ENCODE results near the gene PHF2.
A peak's percentile ranks its signal among the peaks of the same experiment; 100 is the strongest.

Gene PHF2

DNA sequence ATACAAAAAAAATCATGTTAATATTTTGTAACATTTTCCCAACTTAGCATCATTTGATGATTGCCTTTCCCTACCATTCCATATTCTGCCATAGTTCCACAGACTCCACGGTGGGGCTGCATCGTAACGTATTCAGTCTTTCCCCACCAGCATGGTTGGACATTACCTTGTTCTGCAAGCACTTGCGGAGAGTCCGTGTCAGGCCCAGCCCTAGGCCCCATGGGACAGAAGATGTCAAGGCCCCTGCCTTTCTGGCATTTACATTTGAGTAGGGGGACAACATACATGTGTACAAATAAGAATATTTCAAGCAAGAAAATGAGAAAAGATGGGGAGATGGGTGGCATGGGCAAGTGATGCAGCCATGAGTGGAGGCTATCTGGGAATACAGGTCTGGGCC, 8.2 kb upstream of the PHF2 start:
- no peak for DNase-seq (ENCODE audit: low read depth)

DNA sequence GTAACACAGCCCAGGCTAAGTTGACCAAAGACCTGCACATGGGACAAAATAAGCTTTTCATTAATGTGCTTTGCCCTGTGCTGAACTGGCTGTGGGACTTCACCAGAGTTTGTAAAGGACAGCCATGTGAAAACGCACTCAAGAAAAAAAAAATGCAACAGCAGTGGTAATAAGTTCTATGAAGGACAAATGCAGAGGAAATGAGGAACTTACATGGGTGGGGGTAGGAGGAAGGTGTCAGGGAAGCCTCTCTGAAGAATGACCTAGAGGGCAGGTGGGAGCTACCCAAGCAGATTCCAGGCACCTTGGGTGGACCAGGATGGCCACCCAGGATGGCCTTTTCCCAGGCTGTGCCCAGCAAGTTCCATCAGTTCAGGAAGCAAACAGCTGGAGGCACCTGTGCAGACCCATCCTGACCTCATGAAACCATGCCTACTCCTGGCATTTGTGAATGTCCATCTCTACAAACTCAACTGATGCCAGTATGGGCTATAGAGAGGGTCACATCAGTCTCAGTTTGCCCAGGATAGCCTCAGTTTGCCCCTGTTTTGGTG, 6.7 kb upstream of the PHF2 start:
- no peak for DNase-seq (ENCODE audit: low read depth)

DNA sequence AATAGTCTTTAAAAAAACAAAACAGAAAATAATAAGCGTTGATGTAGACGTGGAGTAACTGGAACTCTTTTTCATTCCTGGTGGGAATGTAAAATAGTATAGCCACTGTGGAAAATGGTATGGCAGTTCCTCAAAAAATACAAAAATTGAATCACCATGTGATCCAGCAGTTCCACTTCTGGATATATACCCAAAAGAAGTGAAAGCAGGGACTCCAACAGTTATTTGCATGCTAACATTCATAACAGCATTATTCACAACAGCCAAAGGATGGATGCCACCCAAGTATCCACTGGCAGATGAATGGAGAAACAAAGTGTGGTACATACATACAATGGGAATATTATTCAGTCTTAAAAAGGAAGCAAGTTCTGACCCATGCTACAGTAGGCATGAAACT, 4.2 kb upstream of the PHF2 start:
- no peak for DNase-seq (ENCODE audit: low read depth)

DNA sequence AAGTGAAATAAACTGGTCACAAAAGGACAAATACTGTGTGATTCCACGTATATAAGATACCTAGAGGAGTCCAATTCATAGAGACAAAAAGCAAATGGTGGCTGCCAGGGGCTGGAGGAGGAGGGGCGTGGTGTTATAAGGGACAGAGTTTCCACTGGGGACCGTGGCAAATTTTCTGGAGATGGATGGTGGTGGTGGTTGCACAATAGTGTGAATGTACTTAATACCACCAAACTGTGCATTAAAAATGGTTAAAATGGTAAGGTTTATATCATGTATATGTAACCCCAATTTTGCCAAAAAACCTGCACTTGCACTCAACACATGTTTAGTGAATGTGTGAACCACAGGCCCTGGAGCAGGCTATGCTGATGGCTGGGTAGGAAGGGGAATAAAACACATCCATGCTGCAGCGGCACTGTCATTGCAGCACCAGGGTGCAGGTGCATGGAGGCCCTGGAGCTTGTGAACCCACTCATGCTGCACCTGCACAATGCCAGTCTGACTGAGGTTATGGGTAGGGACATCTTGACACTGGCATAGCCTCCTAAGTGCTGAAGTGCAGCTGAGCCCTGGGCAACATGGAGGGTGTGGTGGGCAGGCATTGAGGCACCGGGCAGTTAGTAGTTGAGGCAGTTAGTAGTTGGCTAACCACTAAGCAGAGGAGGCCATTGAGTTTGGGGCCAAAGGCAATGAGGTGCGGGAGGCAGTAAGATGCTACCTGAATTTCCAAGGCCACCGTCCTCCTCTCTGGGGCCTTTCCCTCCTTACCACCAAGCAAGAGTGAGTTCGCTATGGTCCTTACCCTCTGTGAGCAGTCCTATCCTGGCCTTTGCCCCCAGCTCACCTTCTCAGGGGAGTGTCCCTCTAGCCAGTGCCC, 3.5 kb upstream of the PHF2 start:
- no peak for DNase-seq (ENCODE audit: low read depth)

DNA sequence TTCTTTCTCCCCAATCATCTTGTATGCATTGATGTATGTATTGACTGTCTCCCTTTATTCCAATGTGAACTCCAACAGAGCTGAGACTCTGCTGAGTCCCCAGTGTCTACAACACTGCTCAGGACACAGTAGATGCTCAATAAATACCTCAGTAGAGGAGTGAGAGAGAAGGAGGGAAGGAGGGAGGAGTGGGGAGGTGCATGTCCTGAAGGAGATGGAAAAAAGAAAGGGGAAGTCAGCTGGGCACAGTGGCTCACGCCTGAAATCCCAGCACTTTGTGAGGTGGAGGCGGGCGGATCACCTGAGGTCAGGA, 2.9 kb upstream of the PHF2 start:
- DNase-seq (ENCODE audit: low read depth): no peak

DNA sequence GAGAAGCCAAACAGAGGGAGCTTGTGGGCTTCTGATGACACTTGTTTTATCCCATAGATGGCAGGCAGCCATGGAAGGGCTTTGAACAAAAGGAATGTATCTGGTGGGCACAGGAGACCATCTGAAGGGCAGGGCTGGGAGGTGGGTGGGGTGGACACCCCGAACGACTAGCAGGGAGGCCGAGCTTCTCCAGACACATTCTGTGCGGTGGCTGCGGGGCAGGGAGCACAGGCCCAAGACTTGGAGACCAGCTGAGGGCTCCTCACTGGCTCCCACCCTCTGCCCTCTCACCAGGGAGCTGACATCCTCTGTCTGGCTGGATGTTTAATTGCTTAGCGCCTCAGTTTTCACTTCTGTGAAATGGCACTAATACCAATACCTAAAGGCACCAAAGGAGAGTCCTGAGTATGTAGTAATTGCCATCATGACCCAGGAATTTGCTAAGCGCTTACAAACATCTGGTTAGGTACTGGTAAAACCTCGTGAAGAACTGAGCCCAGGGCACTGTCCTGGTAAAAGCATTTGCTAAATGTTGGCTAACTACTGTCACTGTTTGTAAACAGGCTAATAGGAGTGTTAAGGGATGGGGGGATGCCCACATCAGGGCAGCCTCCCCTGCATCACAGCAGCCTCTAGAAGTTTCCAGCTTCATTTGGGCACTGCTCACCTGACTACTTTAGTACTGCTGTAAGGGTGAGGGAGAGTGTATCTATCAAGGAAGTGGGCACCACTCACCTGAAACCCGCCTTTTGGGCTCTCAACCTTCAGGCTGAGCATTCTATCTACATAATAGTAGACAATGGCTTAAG, 2.1 kb upstream of the PHF2 start:
- no peak for DNase-seq (ENCODE audit: low read depth)

DNA sequence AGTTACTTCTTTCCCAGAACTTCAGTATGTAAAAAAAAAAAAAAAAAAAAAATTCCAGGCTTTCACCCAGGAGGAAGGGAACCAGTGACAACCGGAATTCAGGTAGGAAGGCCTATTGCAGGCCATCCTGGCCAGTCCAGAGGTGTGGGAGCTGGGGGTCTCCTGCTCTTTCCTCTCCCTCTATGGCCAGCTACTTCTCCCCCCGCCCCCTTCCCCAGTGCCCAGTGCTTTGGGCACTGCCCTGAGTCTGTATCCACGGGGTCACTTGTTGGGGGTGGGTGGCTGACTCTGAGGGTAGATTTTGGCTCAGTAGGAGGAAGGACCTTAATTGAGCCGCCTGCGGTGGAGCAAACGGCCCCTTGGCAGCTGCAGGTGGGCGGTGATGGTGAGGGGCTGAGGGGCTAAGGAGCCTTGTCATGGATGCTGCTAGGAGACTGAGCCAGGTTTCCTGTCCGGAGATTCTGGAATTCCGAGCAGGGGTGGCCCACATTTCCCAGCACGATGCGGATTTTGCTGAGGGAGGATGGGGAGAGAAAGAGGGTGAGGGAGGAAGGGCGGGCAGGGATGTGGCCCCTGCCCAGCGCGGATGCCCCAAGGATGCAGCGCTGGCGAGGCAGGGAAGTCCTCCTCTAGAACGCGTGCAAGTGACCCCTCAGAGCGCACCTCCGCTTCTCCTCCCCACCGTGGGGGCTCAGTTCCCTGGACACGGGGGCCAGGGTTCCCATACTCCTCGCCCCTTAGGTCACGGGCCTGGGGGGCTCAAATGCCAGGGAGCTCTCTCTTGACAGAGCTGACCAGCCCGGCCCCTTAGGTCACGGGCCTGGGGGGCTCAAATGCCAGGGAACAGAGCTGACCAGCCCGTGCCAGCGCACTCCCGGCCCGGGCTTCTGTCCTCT, 1.2 kb upstream of the PHF2 start:
- DNase-seq (ENCODE audit: low read depth): no peak

DNA sequence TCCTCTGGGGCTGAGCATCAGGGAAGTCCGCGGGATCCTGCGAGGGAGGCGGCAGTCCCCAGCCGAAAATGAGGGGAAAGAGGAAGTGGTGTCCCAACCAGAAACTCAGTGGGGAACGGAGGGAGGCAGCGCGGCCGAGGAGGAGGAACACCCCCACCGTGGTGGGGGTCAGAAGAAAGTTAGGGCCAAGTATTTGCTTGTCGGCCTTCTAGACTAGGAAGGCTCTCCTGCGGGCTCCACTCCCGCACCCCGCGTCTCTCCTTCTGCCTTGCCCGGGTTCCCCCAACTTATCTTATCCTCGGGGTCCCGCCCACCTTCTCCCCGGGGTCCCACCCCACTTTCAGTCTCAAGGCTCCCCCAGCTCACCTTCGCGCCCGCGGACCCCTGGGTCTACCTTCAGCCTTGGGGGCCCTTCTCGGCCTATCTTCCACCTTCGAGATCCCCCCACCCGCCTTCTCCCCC, 557 bp upstream of the PHF2 start:
- DNase-seq (ENCODE audit: low read depth): peak; percentile 20

DNA sequence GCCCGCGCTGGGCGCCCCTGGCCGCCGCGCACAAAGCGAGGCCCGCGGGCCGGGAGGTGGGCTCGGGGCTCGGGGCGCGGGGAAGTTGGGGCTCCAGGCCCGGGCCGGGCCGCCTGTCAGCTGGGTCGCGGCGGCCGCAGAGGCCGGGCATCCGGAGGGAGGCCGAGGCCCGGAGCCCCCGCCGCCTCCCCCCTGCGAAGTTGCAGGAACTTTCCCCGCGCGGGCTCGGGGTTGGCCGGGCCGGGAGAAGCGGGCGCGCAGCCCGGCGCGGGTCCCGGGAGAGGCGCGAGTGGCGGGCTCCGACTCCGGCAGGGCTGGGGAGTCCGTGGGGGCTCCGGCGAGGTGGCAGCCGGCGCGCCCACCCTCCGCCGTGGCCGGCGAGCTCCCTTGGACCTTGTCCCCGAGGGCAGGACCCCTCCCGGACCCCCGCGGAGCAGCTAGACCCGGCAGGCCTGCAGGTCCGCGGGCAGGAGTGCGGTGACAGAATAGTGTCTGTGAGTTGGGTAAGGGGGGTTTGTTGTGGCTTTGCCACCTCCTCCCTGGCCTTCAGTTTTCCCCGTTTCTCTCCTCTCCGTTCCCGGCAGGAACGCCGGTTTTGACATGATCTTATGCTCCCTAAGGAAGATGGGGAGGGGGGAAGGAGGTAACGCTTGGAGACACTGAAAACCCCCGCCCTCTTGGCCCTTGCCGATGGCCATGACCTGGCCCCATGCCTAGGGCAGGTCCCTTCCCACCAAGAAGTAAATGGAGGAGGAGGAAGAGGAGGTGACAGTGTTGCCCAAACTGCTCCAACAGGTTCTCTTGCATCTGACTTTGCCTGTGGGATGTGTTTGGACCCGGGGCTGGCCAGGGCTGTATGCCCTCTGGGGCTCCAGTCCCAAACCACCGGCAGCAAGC, 942 bp downstream of the PHF2 start:
- DNase-seq (ENCODE audit: low read depth): no peak

DNA sequence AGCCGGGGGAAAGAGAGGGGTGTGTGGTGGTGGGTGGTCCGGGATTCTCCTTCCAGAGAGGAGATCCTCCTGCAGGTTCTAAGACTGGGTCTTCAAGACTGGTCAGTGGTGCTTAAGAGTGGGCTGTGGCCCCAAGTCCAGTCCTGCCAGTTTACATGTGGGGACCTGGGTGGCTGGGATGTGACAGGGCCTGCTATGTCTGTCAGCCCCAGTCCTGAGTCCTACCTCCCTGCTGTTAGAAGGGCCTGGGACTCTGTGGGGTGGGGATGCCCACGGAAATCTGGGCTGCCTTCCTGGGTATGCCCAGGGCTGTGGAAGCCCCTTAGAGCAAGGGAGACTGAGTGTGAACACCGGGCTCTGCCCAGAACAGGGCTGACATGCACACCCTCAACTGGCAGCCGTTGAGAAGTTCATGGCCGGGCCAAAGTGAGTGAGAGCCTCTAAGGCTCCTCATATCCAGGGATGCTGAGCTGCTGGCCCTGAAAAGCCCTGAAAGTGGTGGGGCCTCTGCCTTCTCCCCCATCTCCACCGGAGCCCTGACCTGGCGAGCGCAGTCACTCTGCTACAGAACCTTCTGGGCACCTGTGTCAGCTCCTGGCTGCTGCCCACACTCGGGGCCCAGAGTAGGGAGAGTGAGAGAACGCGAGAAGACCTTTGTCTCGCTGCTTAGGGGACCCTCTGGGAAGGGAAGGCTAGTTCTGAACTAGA, 1.7 kb downstream of the PHF2 start:
- DNase-seq (ENCODE audit: low read depth): no peak

DNA sequence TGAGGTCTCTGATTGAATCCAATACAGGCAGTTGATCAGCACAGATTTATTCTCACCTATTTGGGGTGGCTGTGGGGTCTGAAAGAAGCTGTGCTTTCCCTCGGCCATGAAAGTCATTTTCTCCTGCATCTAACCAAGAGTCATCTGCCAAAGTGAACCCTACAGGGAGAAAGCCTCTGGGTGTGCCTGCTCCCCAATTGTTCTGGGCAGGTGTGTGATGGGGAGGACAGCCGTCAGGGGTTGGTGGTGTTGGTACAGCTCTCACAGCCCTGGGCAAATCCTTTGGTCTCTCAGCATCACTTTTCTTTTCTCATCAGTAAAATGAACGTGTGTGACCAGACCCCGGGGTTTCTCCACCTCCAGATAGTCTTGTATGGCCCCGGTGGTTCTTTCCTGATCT, 2.5 kb downstream of the PHF2 start:
- no peak for DNase-seq (ENCODE audit: low read depth)

DNA sequence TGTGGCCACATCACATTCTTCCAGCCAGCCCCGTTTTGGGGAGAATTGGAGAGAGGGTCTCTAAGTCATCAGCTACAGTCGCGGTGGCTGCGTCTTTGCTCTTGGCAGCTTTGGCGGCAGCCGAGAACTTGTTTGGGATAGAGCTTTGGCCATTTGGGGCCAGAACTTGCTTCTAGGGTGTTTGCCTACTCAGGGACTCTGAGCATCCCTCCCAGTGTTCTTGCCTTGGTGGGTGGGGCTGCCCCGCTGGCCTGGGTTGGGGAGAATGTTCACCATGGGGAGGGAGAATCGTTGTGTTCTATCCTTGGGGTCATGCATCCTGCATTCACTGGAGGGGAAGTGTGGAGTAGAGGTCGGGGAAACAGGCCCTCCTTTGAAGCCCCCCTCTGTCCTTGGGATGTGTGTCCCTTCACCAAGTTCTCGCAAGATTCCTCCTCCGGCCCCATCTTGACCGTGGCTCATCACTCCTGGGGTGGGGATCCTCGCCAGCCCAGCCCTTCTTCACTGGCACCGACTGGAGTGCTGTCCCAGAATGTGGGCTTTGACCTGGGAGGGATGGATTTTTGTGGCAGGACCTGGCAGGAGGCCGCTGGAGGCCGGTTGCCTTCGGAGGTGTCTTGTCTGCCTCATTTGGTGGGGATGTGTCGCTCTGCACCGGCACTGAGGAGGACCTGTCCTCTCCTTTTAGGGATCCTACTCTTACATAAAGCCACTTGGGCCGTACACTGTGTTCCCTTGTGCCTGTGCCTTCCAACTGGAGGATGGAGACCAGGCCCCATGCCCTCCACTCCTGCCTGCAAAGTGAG, 3.5 kb downstream of the PHF2 start:
- no peak for DNase-seq (ENCODE audit: low read depth)

DNA sequence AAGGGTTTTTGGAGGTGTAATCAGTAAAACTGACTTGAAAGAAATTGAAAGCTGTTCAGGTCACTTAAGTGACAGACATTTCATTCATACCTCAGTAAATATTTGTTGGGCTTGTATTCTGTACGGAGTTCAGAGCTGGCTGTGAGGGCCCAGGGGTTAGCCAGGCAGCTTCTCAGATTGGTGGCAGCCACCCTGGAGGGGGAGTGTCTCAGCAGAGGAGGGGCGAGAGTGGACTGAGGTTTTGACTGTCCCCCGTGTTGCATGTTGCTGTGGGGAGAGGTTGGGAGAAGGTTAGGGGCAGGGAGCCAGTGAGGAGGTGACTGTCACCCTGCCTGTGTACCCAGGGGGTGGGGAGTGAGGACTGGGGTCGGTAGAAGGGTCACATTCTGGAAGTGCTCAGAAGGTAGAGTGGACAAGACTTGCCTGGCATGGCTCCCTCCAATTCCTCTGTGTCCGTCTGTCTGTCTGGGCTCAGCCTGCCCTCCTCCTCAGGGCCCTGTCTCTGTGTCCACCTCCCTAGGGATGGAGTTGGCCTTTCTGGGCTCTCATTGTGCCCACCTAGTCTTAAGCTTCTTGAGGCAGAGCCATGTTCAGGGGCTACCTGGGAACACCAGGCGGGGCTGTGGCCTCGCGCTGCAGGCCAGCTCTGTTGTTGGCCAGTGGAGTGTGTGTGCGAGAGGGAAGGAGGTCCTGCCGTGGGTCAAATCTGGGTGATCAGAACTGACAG, 4.4 kb downstream of the PHF2 start:
- DNase-seq (ENCODE audit: low read depth): no peak

DNA sequence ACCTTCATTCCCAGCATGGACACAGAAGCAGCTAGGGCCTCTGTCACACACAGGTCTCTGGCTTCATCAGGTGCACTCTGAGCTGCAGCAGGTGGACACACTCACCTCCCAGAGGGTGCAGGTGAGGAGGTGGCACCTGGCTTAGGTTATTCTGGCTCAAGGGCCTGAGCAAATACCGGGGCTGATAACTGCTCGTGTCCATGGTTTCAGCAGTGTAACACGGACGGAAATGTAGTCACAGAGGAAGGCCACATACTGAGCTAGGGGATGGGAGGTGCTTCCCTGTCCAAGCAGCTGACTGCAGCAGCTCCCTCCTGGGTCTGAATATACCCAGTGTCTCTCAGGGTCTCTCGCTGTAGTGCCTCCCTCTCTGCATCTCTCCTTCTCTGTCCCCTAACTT, 5.7 kb downstream of the PHF2 start:
- no peak for DNase-seq (ENCODE audit: low read depth)

DNA sequence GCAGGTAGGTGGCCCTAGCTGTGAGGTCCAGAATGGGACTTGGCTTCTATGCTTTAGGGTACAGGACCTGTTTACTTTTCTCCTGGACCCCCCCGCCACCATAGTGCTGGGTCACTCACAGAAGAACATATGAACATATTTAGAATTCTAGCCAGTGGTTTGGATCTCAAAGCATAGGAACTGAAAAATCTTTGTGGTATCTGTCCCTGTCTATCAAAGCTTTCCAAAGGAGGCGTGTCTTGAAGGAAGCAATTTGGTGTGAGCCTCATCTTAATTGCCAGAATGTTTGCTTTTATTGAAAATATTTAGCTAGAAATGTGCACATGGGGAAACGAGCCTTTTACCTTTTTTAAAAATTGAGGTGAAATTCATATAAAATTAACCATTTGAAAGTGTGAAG, 6.2 kb downstream of the PHF2 start:
- DNase-seq (ENCODE audit: low read depth): no peak

DNA sequence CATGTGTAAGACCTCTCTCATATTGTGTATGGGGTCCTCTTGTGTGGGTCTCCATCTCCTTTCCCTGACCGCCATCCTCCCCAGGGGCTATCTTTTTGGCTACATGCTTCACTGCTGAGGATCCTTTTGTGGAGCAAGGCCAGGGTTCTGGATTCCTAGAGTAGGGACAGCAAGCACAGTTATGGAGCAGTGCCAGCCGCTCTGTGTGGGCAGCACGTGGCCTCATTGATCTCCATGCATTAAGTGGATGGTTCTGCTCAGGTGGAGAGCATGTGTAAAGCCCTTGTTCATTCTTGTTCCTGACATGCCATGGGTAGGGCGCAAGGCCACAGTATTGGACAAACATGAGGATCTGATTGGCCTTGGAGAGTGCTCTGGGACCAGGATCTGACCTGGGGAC, 8.9 kb downstream of the PHF2 start:
- no peak for DNase-seq (ENCODE audit: low read depth)

DNA sequence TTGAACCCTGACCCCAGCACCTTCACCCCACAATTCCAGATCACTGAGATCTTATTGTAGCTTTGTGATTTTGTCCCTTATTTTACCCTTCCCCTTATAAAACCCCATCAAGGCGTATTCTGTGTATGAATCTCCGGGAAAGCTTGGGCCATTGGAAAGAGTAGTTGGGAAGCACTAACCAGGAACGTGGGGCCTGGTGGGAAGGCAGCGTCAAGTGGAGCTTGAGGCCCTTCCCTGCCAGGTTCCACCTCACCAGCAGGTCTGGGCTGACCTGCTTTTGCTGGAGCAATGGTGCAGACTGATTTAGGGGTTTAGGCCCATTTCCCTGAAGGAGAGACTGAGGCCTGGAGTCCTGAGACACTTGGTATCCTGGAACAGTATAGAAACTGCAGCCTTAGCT, 9.3 kb downstream of the PHF2 start:
- DNase-seq (ENCODE audit: low read depth): no peak

DNA sequence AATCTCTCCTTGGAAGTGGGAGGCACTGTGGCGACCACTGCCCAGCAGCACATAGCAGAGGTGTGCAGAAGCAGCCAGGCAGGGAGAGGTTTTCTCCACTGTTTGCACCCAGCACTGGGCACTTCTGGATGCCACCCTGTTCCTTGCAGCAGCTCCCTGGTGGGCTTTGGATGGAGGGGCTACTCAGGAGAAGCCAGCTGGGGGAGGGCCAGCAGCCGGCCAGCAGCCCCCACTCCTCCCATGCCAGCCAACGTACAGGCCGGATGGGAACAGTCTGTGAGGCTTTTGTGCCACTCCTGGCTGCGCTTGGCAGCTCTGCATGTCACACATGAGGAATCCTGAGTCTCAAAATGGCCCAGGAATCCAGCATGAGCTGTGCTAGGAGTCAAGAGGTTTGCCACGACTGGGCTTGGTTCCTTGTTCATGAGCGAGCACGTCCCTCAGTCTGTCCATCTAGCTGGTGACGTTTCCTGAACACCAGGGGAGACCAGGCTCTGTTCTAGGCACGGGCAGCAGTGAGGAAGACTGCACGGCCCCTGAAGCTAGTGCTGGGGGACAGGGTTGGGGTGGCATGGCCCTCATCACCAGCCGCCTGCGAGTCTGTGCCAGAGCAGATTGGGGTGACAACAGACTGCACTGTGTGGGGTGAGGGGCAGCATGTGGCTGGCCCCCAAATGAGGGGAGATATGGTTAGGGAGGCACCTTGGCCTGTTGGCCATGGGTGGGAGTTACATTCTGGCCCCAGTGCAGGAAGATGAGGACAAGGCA, 10.1 kb downstream of the PHF2 start:
- DNase-seq (ENCODE audit: low read depth): no peak
